Vagina (tissue), 2 donors: ENCODE results near the gene SCUBE1. TPM values are rescaled to one million over a fixed set of nuclear protein-coding genes. Genes with fewer than 3 reads are reported as not detected.

Source experiments
- DNase-seq, 2 donors: peaks; one replicate each; pipeline ENCODE4 v3.0.0-alpha.2; 2017; ENCODE audit errors: extremely low spot score in 2 of 2
- H3K27ac ChIP-seq: fragments of 200-600 bp; sonication (generic); one replicate; pipeline ENCODE4 v1.5.1; 2019
- H3K27me3 ChIP-seq: fragments of 200-600 bp; sonication (generic); one replicate; pipeline ENCODE4 v1.5.1; 2019
- H3K36me3 ChIP-seq, 2 donors: fragments of 200-600 bp; sonication (generic); one replicate each; pipeline ENCODE4 v1.5.1; 2017 to 2019
- H3K4me1 ChIP-seq: fragments of 200-600 bp; sonication (generic); one replicate; pipeline ENCODE4 v1.5.1; 2019
- H3K4me3 ChIP-seq, 2 donors: fragments of 200-600 bp; sonication (generic); 1 replicate in 1 of 2; 2 replicates in 1 of 2; pipeline ENCODE4 v1.5.1; 2016 to 2019
- H3K9me3 ChIP-seq: fragments of 200-600 bp; sonication (generic); one replicate; pipeline ENCODE4 v1.5.1; 2019
- POLR2A ChIP-seq, 2 donors: fragments of 450-650 bp; IDR thresholded peaks; one replicate each; pipeline ENCODE4 v1.6.1; 2017; ENCODE audit warnings: antibody characterized with exemption in 2 of 2, mild to moderate bottlenecking in 2 of 2, moderate library complexity in 2 of 2
- POLR2AphosphoS5 ChIP-seq, 2 donors: sonication (generic); formaldehyde crosslinking; IDR thresholded peaks; one replicate each; pipeline ENCODE4 v1.9.0; 2017; ENCODE audit warnings: antibody characterized with exemption in 2 of 2, mild to moderate bottlenecking in 2 of 2, low read depth in 1 of 2; ENCODE audit not compliant: insufficient read depth in 1 of 2
- intact Hi-C: fragments of 100-400 bp; cut with DNase I; formaldehyde crosslinking; loops from one replicate; pipeline ENCODE4 v1.15.1; 2023
- total RNA-seq: library from RNA; depleted of rRNA; stranded (reverse); fragments of >200 nt; gene quantifications from one replicate; pipeline ENCODE4 v1.2.3, GENCODE V29; 2016
- TF ChIP-seq, protein P1 (sequence below), 3 experiments: fragments of 450-650 bp in 2 of 3; fragments of 200-600 bp in 1 of 3; sonication (generic) in 1 of 3; IDR thresholded peaks; one replicate each; pipeline ENCODE4 v1.5.1; 2017 to 2019; ENCODE audit warnings: antibody characterized with exemption in 3 of 3, mild to moderate bottlenecking in 2 of 3, moderate library complexity in 2 of 3

Gene SCUBE1
- total RNA-seq, 1 donor from 2014 or later: 6.9 TPM

DNA sequence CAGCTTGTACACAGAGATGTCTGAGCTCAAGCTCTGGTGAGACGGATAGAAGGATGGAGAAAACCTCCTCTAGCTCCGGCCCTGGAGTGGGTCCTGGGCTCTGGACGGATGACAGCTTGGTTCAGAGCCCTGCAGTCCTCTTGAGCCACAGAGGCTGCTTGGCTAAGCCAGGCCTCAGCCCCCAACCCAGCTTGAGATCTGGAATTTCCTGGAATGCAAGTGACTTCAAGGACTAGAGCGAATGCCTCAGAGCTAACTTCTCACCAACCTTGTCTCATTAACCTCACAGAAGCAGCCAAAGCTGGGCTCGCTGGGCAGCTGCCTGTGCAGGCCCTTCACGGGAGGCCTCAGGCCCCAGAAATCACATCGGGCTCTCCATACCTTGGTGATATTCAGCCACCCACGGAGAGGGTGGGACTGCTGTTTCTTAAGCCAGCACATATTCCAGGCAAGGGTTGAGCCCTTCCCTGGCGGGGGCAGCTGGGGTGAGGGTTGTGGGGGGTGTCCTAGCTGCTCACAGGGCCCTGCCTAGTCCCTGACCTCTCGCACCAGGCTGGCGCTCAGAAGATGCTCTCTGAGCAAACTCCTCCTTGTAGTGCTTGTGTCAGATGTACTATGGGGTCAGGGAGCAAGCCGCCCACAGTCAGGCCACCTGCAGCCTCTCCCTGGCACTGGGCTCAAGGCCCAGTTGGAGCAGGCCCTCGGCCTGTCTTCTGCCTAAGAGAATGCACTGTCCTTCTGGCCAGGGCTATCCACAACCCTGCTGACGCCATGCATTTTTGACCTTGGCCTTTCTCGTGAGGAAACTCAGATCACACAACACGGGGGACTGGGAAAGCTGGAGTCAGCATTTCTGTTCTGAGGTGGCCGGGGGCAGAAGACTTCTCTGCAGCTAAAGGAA, 82.6 kb downstream of the SCUBE1 start:
- H3K27me3 ChIP-seq: no peaks in the 10 kb centered on the region
- no peak overlapping the region for H3K27ac ChIP-seq
- intact Hi-C loops: no loop called here
- no peaks in the 10 kb centered on the region for H3K36me3 ChIP-seq
- no peak for DNase-seq
- peaks cover 23% of the 10 kb centered on the region for H3K4me1 ChIP-seq
- no peak overlapping the region for H3K4me3 ChIP-seq
- TF ChIP-seq POLR2A (IDR thresholded peaks at IDR 0.05) (no peak), POLR2AphosphoS5 (IDR thresholded peaks at IDR 0.05; ENCODE audit: insufficient read depth in 1 of 2, low read depth in 1 of 2) (no peak)
- TF ChIP-seq, protein P1, sequence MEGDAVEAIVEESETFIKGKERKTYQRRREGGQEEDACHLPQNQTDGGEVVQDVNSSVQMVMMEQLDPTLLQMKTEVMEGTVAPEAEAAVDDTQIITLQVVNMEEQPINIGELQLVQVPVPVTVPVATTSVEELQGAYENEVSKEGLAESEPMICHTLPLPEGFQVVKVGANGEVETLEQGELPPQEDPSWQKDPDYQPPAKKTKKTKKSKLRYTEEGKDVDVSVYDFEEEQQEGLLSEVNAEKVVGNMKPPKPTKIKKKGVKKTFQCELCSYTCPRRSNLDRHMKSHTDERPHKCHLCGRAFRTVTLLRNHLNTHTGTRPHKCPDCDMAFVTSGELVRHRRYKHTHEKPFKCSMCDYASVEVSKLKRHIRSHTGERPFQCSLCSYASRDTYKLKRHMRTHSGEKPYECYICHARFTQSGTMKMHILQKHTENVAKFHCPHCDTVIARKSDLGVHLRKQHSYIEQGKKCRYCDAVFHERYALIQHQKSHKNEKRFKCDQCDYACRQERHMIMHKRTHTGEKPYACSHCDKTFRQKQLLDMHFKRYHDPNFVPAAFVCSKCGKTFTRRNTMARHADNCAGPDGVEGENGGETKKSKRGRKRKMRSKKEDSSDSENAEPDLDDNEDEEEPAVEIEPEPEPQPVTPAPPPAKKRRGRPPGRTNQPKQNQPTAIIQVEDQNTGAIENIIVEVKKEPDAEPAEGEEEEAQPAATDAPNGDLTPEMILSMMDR (IDR thresholded peaks at IDR 0.05): no peak
- H3K9me3 ChIP-seq: no peaks in the 10 kb centered on the region

DNA sequence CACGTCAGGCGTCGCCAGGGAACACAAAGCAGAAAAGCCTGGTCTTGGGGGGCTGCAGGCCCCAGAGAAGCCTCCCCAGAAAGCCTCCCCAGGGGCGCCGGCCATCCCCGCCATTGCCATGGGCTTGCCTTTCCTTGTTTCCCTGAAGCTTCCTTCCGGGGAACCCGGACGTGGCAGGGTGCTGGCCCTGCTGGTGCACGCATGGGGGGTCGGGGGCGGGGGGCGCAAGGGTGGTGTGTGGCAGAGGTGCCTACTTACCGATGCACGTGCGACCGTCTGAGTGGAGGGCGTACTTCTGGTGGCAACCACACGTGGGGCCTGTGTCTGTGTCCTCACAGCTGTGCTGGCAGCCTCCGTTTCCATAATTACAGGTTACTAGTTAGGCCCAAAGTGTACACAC, 85.2 kb downstream of the SCUBE1 start:
- Histone ChIP-seq H3K36me3 (no peaks in the 10 kb centered on the region), H3K4me1 (no peaks in the 10 kb centered on the region), H3K27me3 (no peaks in the 10 kb centered on the region), H3K27ac (no peak overlapping the region), H3K4me3 (no peak overlapping the region), H3K9me3 (no peaks in the 10 kb centered on the region)
- TF ChIP-seq POLR2A (IDR thresholded peaks at IDR 0.05) (no peak), POLR2AphosphoS5 (IDR thresholded peaks at IDR 0.05; ENCODE audit: insufficient read depth in 1 of 2, low read depth in 1 of 2) (no peak)
- TF ChIP-seq, protein P1 (IDR thresholded peaks at IDR 0.05): no peak
- no peak for DNase-seq
- intact Hi-C loops: no loop called here

DNA sequence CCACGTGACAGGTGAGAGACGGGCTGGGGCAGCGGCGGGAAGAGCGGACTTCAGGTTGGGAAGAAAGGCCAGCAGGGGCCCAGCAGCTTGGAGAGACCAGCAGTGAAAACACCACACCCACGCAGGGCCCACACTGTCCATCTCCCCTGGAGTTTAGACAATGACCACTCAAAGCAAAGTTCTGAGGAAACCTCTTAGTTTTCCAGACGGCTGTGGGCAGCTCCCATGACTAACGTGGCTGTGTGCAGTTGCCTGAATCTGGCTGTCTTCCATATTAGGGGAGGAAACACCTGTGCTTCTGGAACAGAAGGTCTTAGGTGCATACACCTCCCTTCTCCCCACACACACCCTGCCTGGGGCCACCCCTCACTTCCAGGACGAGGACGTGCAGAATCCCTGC, 85.6 kb downstream of the SCUBE1 start:
- no peaks in the 10 kb centered on the region for H3K4me1 ChIP-seq
- H3K36me3 ChIP-seq: no peaks in the 10 kb centered on the region
- intact Hi-C loops: no loop called here
- no peaks in the 10 kb centered on the region for H3K27me3 ChIP-seq
- no peak overlapping the region for H3K27ac ChIP-seq
- TF ChIP-seq, protein P1 (IDR thresholded peaks at IDR 0.05): no peak
- TF ChIP-seq POLR2A (IDR thresholded peaks at IDR 0.05) (no peak), POLR2AphosphoS5 (IDR thresholded peaks at IDR 0.05; ENCODE audit: insufficient read depth in 1 of 2, low read depth in 1 of 2) (no peak)
- H3K9me3 ChIP-seq: no peaks in the 10 kb centered on the region
- no peak for DNase-seq
- H3K4me3 ChIP-seq: no peak overlapping the region

DNA sequence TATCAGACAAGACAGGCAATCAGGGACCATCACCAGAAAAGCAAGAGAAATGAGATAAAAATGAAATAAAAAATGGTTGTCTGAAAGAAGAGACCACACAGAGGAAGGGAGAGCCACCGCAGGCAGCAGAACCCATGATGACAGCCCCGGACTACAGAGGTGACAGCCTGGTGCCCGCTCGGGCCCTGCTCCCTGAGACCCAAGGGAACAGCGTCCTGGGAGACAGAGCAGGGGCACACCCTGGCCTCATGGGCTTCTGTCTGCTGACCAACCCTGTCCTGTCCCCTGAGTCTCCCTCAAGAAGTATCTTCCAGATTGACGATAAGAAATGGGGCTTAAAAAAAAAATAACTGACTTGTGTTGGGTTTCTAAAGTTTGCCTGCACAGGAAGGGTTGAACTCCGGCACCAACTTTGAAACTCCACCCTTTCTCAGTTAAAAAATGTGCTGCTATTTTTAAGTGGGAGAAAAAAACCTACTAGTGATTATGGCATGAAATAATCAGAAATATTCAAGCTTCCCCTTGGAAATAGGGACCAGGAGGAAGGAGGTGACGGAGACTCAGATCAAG, 86.1 kb downstream of the SCUBE1 start:
- H3K27me3 ChIP-seq: no peaks in the 10 kb centered on the region
- H3K4me1 ChIP-seq: no peaks in the 10 kb centered on the region
- no peaks in the 10 kb centered on the region for H3K36me3 ChIP-seq
- no peak for DNase-seq
- no peak overlapping the region for H3K27ac ChIP-seq
- intact Hi-C loops: no loop called here
- H3K9me3 ChIP-seq: no peaks in the 10 kb centered on the region
- TF ChIP-seq POLR2A (IDR thresholded peaks at IDR 0.05) (no peak), POLR2AphosphoS5 (IDR thresholded peaks at IDR 0.05; ENCODE audit: insufficient read depth in 1 of 2, low read depth in 1 of 2) (no peak)
- TF ChIP-seq, protein P1 (IDR thresholded peaks at IDR 0.05): no peak
- no peak overlapping the region for H3K4me3 ChIP-seq

DNA sequence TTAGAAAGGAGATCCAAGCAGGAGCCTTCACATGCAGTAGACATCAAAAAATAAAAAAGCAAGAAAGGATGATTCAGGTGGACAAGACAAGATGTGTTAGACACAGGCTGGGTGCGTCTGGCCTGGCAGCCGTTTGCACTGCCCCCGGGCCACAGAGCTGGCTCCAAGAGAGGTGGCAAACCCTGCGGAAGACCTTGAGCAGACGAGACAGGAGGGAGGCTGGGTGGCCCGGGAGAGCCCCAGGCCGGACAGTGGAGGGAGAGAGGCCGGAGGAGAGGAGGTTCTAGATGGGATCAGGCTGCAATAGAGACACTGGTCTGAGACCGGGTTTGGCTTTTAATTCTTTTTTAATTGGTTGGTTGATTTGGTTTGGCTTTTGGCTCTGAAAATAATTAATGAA, 86.6 kb downstream of the SCUBE1 start:
- TF ChIP-seq, protein P1 (IDR thresholded peaks at IDR 0.05): no peak
- no peak for TF ChIP-seq POLR2A (IDR thresholded peaks at IDR 0.05)
- TF ChIP-seq POLR2AphosphoS5 (IDR thresholded peaks at IDR 0.05; ENCODE audit: insufficient read depth in 1 of 2, low read depth in 1 of 2): no peak
- H3K4me3 ChIP-seq: no peak overlapping the region
- no peak overlapping the region for H3K27ac ChIP-seq
- H3K27me3 ChIP-seq: no peaks in the 10 kb centered on the region
- no peaks in the 10 kb centered on the region for H3K9me3 ChIP-seq
- H3K4me1 ChIP-seq: no peaks in the 10 kb centered on the region
- H3K36me3 ChIP-seq: no peaks in the 10 kb centered on the region
- intact Hi-C loops: no loop called here
- no peak for DNase-seq
